Esophagus squamous epithelium (tissue), 4 donors: ENCODE results near the gene RMND5A.

Experiments used
- POLR2A ChIP-seq, 4 donors: fragments of 450-650 bp; IDR thresholded peaks; one replicate each; pipeline ENCODE4 v1.6.1; 2017; ENCODE audit warnings: antibody characterized with exemption in 4 of 4, mild to moderate bottlenecking in 4 of 4, moderate library complexity in 3 of 4
- TF ChIP-seq, protein P1 (sequence below), 6 experiments: fragments of 450-650 bp in 4 of 6; fragments of 200-600 bp in 2 of 6; sonication (generic) in 2 of 6; IDR thresholded peaks; one replicate each; pipeline ENCODE4 v1.5.1; 2016 to 2019; ENCODE audit warnings: antibody characterized with exemption in 6 of 6, mild to moderate bottlenecking in 4 of 6, moderate library complexity in 4 of 6

DNA sequence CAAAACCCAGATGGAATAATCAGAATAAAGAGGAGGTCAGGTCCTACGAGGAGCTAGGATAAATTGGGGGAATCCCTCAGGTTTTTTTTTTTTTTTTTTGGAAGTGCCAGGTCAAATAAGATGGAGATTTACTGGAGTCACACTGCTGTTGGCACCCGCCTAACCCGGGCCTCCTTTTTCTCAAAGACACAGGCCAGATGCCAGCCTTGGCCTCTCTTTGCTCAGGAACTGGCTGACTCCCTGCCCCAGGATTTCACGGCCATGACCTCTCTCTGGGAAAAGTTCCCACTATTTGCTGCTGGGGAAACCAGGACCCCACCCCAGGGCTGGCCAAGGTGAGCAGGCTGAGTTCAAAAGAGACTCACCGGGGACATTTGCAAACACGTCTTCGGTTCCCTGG, 68.1 kb downstream of the RMND5A start:
- TF ChIP-seq, protein P1, sequence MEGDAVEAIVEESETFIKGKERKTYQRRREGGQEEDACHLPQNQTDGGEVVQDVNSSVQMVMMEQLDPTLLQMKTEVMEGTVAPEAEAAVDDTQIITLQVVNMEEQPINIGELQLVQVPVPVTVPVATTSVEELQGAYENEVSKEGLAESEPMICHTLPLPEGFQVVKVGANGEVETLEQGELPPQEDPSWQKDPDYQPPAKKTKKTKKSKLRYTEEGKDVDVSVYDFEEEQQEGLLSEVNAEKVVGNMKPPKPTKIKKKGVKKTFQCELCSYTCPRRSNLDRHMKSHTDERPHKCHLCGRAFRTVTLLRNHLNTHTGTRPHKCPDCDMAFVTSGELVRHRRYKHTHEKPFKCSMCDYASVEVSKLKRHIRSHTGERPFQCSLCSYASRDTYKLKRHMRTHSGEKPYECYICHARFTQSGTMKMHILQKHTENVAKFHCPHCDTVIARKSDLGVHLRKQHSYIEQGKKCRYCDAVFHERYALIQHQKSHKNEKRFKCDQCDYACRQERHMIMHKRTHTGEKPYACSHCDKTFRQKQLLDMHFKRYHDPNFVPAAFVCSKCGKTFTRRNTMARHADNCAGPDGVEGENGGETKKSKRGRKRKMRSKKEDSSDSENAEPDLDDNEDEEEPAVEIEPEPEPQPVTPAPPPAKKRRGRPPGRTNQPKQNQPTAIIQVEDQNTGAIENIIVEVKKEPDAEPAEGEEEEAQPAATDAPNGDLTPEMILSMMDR (IDR thresholded peaks at IDR 0.05) = no peak
- no peak for TF ChIP-seq POLR2A (IDR thresholded peaks at IDR 0.05)
